ENCODE measurements around the gene KCNIP1.

The KCNIP1 gene

GRCh38 chr5:170551076-170551475 lies 47.3 kb downstream of the KCNIP1 start:
- Histone ChIP-seq H3K4me3 (no peak overlapping the region), H3K9me3 (no peaks in the 10 kb centered on the region), H3K27me3 (peaks cover 0 to 14% of the 10 kb centered on the region in 2 donors), H3K27ac (no peak overlapping the region), H3K36me3 (no peaks in the 10 kb centered on the region), H3K4me1 (peaks cover 0 to 6% (median 3%) of the 10 kb centered on the region in 4 donors)
- intact Hi-C loops (cut with DNase I; ENCODE audit: low total_unique reads): no loop called here
- no peak for TF ChIP-seq CTCF (IDR thresholded peaks at IDR 0.05)
- DNase-seq: no peak

GRCh38 chr5:170551622-170552021 lies 47.8 kb downstream of the KCNIP1 start:
- no peak overlapping the region for H3K27ac ChIP-seq
- H3K4me1 ChIP-seq: peaks cover 0 to 6% (median 3%) of the 10 kb centered on the region in 4 donors
- H3K36me3 ChIP-seq: no peaks in the 10 kb centered on the region
- no peaks in the 10 kb centered on the region for H3K9me3 ChIP-seq
- H3K4me3 ChIP-seq: no peak overlapping the region
- intact Hi-C loops (cut with DNase I; ENCODE audit: low total_unique reads): no loop called here
- no peak for DNase-seq
- peaks cover 0 to 14% of the 10 kb centered on the region in 2 donors for H3K27me3 ChIP-seq
- TF ChIP-seq CTCF (IDR thresholded peaks at IDR 0.05): no peak

- intact Hi-C loops (cut with DNase I; ENCODE audit: low total_unique reads): no loop called here
- Histone ChIP-seq H3K27ac (no peak overlapping the region), H3K27me3 (peaks cover 0 to 14% of the 10 kb centered on the region in 2 donors), H3K9me3 (no peaks in the 10 kb centered on the region), H3K36me3 (no peaks in the 10 kb centered on the region), H3K4me3 (no peak overlapping the region), H3K4me1 (peaks cover 0 to 6% (median 3%) of the 10 kb centered on the region in 4 donors)
- peak; percentile 58 to 76 for DNase-seq
- no peak for TF ChIP-seq CTCF (IDR thresholded peaks at IDR 0.05)
These were observed 48.8 kb downstream of the KCNIP1 start for GRCh38 chr5:170552621-170553115.

- no peak for TF ChIP-seq CTCF (IDR thresholded peaks at IDR 0.05)
- no peak overlapping the region for H3K27ac ChIP-seq
These were observed 49.4 kb downstream of the KCNIP1 start for GRCh38 chr5:170553218-170553617.

GRCh38 chr5:170554521-170555267 lies 50.9 kb downstream of the KCNIP1 start:
- Histone ChIP-seq H3K4me1 (peaks cover 0 to 6% (median 3%) of the 10 kb centered on the region in 4 donors), H3K4me3 (no peak overlapping the region), H3K9me3 (no peaks in the 10 kb centered on the region), H3K36me3 (no peaks in the 10 kb centered on the region), H3K27me3 (peaks cover 0 to 14% of the 10 kb centered on the region in 2 donors), H3K27ac (no peak overlapping the region)
- TF ChIP-seq CTCF (IDR thresholded peaks at IDR 0.05): no peak
- peak; percentile 55 to 72 for DNase-seq
- intact Hi-C loops (cut with DNase I; ENCODE audit: low total_unique reads): no loop called here

More at GRCh38 chr5:170553218-170553617, 49.4 kb downstream of the KCNIP1 start:
- intact Hi-C loops (cut with DNase I; ENCODE audit: low total_unique reads): no loop called here
- no peaks in the 10 kb centered on the region for H3K9me3 ChIP-seq
- H3K4me3 ChIP-seq: no peak overlapping the region
- DNase-seq: no peak
- H3K4me1 ChIP-seq: peaks cover 0 to 6% (median 3%) of the 10 kb centered on the region in 4 donors
- no peaks in the 10 kb centered on the region for H3K36me3 ChIP-seq
- H3K27me3 ChIP-seq: peaks cover 0 to 14% of the 10 kb centered on the region in 2 donors
